Neural progenitor cell (in vitro differentiated cells): ENCODE data around the gene KDM5B. TPM values are rescaled to one million over a fixed set of nuclear protein-coding genes. Genes with fewer than 3 reads are reported as not detected.

Experiments used
- DNase-seq: peaks from one replicate; pipeline ENCODE4 v3.0.0-alpha.2; 2016; ENCODE audit warnings: low spot score
- H2AFZ ChIP-seq: fragments of 200-600 bp; sonication (generic); replicated peaks from 2 replicates; pipeline ENCODE4 v1.6.1; 2016; ENCODE audit warnings: antibody characterized with exemption
- H3F3A ChIP-seq: fragments of 200-600 bp; sonication (generic); 2 replicates; pipeline ENCODE4 v1.6.1; 2016; ENCODE audit warnings: antibody characterized with exemption, low read depth
- H3K27ac ChIP-seq: fragments of 200-600 bp; sonication (generic); 2 replicates; pipeline ENCODE4 v1.5.1; 2016; ENCODE audit warnings: mild to moderate bottlenecking
- H3K27me3 ChIP-seq: fragments of 200-600 bp; sonication (generic); 2 replicates; pipeline ENCODE4 v1.6.1; 2016; ENCODE audit warnings: mild to moderate bottlenecking, moderate library complexity
- H3K36me3 ChIP-seq: fragments of 200-600 bp; sonication (generic); 2 replicates; pipeline ENCODE4 v1.5.1; 2016
- H3K4me1 ChIP-seq: fragments of 200-600 bp; sonication (generic); 2 replicates; pipeline ENCODE4 v1.6.1; 2016; ENCODE audit warnings: mixed run types
- H3K4me2 ChIP-seq: fragments of 200-600 bp; sonication (generic); 2 replicates; pipeline ENCODE4 v1.6.1; 2016
- H3K4me3 ChIP-seq: fragments of 200-600 bp; sonication (generic); 2 replicates; pipeline ENCODE4 v1.5.1; 2016
- H3K79me2 ChIP-seq: fragments of 200-600 bp; sonication (generic); 2 replicates; pipeline ENCODE4 v1.6.1; 2016; ENCODE audit warnings: low read depth
- H3K9ac ChIP-seq: fragments of 200-600 bp; sonication (generic); 2 replicates; pipeline ENCODE4 v1.6.1; 2016
- H3K9me3 ChIP-seq: fragments of 200-600 bp; sonication (generic); 2 replicates; pipeline ENCODE4 v1.5.1; 2016; ENCODE audit warnings: low read depth
- H4K20me1 ChIP-seq: fragments of 200-600 bp; sonication (generic); 2 replicates; pipeline ENCODE4 v1.6.1; 2016; ENCODE audit warnings: low read depth
- H3K27ac Mint-ChIP-seq: 3 replicates; pipeline ENCODE4 v1.8.0; 2021; ENCODE audit warnings: mixed read lengths
- H3K27me3 Mint-ChIP-seq: 2 replicates; pipeline ENCODE4 v1.8.0; 2022; ENCODE audit warnings: low read depth, mild to moderate bottlenecking, inconsistent platforms, moderate library complexity, mixed read lengths; ENCODE audit not compliant: insufficient read depth
- H3K36me3 Mint-ChIP-seq: 3 replicates; pipeline ENCODE4 v1.8.0; 2021; ENCODE audit warnings: mixed read lengths
- H3K4me1 Mint-ChIP-seq: 3 replicates; pipeline ENCODE4 v1.8.0; 2021; ENCODE audit warnings: mixed read lengths
- H3K4me3 Mint-ChIP-seq: 3 replicates; pipeline ENCODE4 v1.8.0; 2021; ENCODE audit warnings: mild to moderate bottlenecking, moderate library complexity, mixed read lengths
- H3K9me3 Mint-ChIP-seq: 3 replicates; pipeline ENCODE4 v1.8.0; 2020; ENCODE audit warnings: mixed read lengths
- CTCF ChIP-seq: fragments of 200-600 bp; sonication (generic); IDR thresholded peaks from 2 replicates; pipeline ENCODE4 v1.5.1; 2017; ENCODE audit warnings: antibody characterized with exemption, mild to moderate bottlenecking
- EZH2 ChIP-seq: fragments of 200-600 bp; sonication (generic); IDR thresholded peaks from 2 replicates; pipeline ENCODE4 v1.6.1; 2017; ENCODE audit warnings: antibody characterized with exemption, mild to moderate bottlenecking, moderate library complexity
- EZH2phosphoT487 ChIP-seq: fragments of 200-600 bp; sonication (generic); IDR thresholded peaks from 2 replicates; pipeline ENCODE4 v1.6.1; 2017; ENCODE audit warnings: antibody characterized with exemption
- total RNA-seq: library from RNA; depleted of rRNA; stranded (reverse); fragments of >200 nt; gene quantifications from 2 replicates; pipeline ENCODE4 v1.2.3, GENCODE V29; 2015; ENCODE audit warnings: low replicate concordance

Gene KDM5B
- total RNA-seq, 1 donor from 2014 or later = 283 TPM

GRCh38 chr1:202794051-202794740 is 14.0 kb downstream of the KDM5B start:
- Histone ChIP-seq H4K20me1 (peaks cover 100% of the 10 kb centered on the region), H3K4me3 (no peak overlapping the region), H3K9me3 (no peaks in the 10 kb centered on the region), H3K36me3 (no peaks in the 10 kb centered on the region), H3K4me1 (no peaks in the 10 kb centered on the region), H3K27ac (no peak overlapping the region), H3K9ac (no peak overlapping the region), H3K27me3 (no peaks in the 10 kb centered on the region), H3K79me2 (peaks cover 100% of the 10 kb centered on the region), H3F3A (no peaks in the 10 kb centered on the region), H2AFZ (no peak overlapping the region), H3K4me2 (no peak overlapping the region)
- Mint-ChIP-seq H3K4me1 (no peaks in the 10 kb centered on the region), H3K27ac (no peak overlapping the region), H3K36me3 (peaks cover 7% of the 10 kb centered on the region), H3K9me3 (no peaks in the 10 kb centered on the region), H3K4me3 (no peak overlapping the region), H3K27me3 (no peaks in the 10 kb centered on the region)
- TF ChIP-seq EZH2phosphoT487 (no peak), EZH2 (no peak), CTCF (no peak)
- DNase-seq = no peak

GRCh38 chr1:202791077-202791747 is 17.0 kb downstream of the KDM5B start:
- Mint-ChIP-seq H3K4me1 (no peaks in the 10 kb centered on the region), H3K36me3 (peaks cover 18% of the 10 kb centered on the region), H3K4me3 (no peak overlapping the region), H3K9me3 (peaks cover 6% of the 10 kb centered on the region), H3K27me3 (no peaks in the 10 kb centered on the region), H3K27ac (no peak overlapping the region)
- no peak for TF ChIP-seq CTCF
- no peak for TF ChIP-seq EZH2phosphoT487
- no peak for TF ChIP-seq EZH2
- H3K4me3 ChIP-seq = no peak overlapping the region
- no peaks in the 10 kb centered on the region for H3K4me1 ChIP-seq
- H3F3A ChIP-seq = peaks cover 16% of the 10 kb centered on the region
- peaks cover 100% of the 10 kb centered on the region for H3K79me2 ChIP-seq
- H3K27me3 ChIP-seq = no peaks in the 10 kb centered on the region
- no peak overlapping the region for H3K4me2 ChIP-seq
- H3K9ac ChIP-seq = no peak overlapping the region
- H2AFZ ChIP-seq = no peak overlapping the region
- peaks cover 4% of the 10 kb centered on the region for H3K36me3 ChIP-seq
- DNase-seq = no peak
- no peaks in the 10 kb centered on the region for H3K9me3 ChIP-seq
- peaks cover 100% of the 10 kb centered on the region for H4K20me1 ChIP-seq
- no peak overlapping the region for H3K27ac ChIP-seq

- Histone ChIP-seq H3K9ac (no peak overlapping the region), H3K27me3 (no peaks in the 10 kb centered on the region), H3K36me3 (peaks cover 4% of the 10 kb centered on the region), H3F3A (peaks cover 36% of the 10 kb centered on the region), H3K27ac (no peak overlapping the region), H3K9me3 (no peaks in the 10 kb centered on the region), H3K79me2 (peaks cover 100% of the 10 kb centered on the region), H3K4me1 (no peaks in the 10 kb centered on the region), H3K4me2 (no peak overlapping the region), H3K4me3 (no peak overlapping the region), H4K20me1 (peaks cover 100% of the 10 kb centered on the region), H2AFZ (no peak overlapping the region)
- H3K27ac Mint-ChIP-seq = no peak overlapping the region
- no peak overlapping the region for H3K4me3 Mint-ChIP-seq
- H3K4me1 Mint-ChIP-seq = no peaks in the 10 kb centered on the region
- TF ChIP-seq CTCF = no peak
- TF ChIP-seq EZH2 = no peak
- TF ChIP-seq EZH2phosphoT487 = no peak
- DNase-seq = no peak
- H3K27me3 Mint-ChIP-seq = no peaks in the 10 kb centered on the region
- H3K36me3 Mint-ChIP-seq = peaks cover 21% of the 10 kb centered on the region
- peaks cover 6% of the 10 kb centered on the region for H3K9me3 Mint-ChIP-seq
These were observed 19.4 kb downstream of the KDM5B start for GRCh38 chr1:202788800-202789199.
